ENCODE data around the gene NDUFS6. TPM values are rescaled to one million over a fixed set of nuclear protein-coding genes. Genes with fewer than 3 reads are reported as not detected.

Gene NDUFS6
- total RNA-seq, 1 donor from 2014 or later, result 35.1 TPM

- no peak for DNase-seq (ENCODE audit: extremely low spot score, unreplicated experiment)
- Mint-ChIP-seq H3K27me3 (ENCODE audit: unreplicated experiment) (peaks cover 32% of the 10 kb centered on the region), H3K9me3 (ENCODE audit: unreplicated experiment) (no peaks in the 10 kb centered on the region), H3K36me3 (ENCODE audit: unreplicated experiment) (no peaks in the 10 kb centered on the region), H3K27ac (ENCODE audit: unreplicated experiment) (no peak overlapping the region), H3K4me1 (ENCODE audit: unreplicated experiment) (no peaks in the 10 kb centered on the region), H3K4me3 (ENCODE audit: unreplicated experiment) (no peak overlapping the region)
- no peak for TF ChIP-seq CTCF (IDR thresholded peaks at IDR 0.05)
These were observed 33.7 kb downstream of the NDUFS6 start for GRCh38 chr5:1834721-1835429.

GRCh38 chr5:1835431-1835830, 34.2 kb downstream of the NDUFS6 start:
- DNase-seq (ENCODE audit: extremely low spot score, unreplicated experiment), result no peak
- H3K4me3 Mint-ChIP-seq (ENCODE audit: unreplicated experiment), result no peak overlapping the region
- TF ChIP-seq CTCF (IDR thresholded peaks at IDR 0.05), result no peak
- no peaks in the 10 kb centered on the region for H3K36me3 Mint-ChIP-seq (ENCODE audit: unreplicated experiment)
- no peaks in the 10 kb centered on the region for H3K9me3 Mint-ChIP-seq (ENCODE audit: unreplicated experiment)
- H3K27ac Mint-ChIP-seq (ENCODE audit: unreplicated experiment), result no peak overlapping the region
- H3K27me3 Mint-ChIP-seq (ENCODE audit: unreplicated experiment), result peaks cover 33% of the 10 kb centered on the region
- no peaks in the 10 kb centered on the region for H3K4me1 Mint-ChIP-seq (ENCODE audit: unreplicated experiment)

- no peak for DNase-seq (ENCODE audit: extremely low spot score, unreplicated experiment)
- H3K4me3 Mint-ChIP-seq (ENCODE audit: unreplicated experiment), result no peak overlapping the region
- no peaks in the 10 kb centered on the region for H3K9me3 Mint-ChIP-seq (ENCODE audit: unreplicated experiment)
- peaks cover under 1% of the 10 kb centered on the region for H3K4me1 Mint-ChIP-seq (ENCODE audit: unreplicated experiment)
- H3K27ac Mint-ChIP-seq (ENCODE audit: unreplicated experiment), result no peak overlapping the region
- no peaks in the 10 kb centered on the region for H3K36me3 Mint-ChIP-seq (ENCODE audit: unreplicated experiment)
- peaks cover 36% of the 10 kb centered on the region for H3K27me3 Mint-ChIP-seq (ENCODE audit: unreplicated experiment)
- no peak for TF ChIP-seq CTCF (IDR thresholded peaks at IDR 0.05)
These were observed 35.1 kb downstream of the NDUFS6 start for GRCh38 chr5:1836176-1836890.

GRCh38 chr5:1836891-1837880, 36.0 kb downstream of the NDUFS6 start:
- Mint-ChIP-seq H3K27ac (ENCODE audit: unreplicated experiment) (no peak overlapping the region), H3K4me3 (ENCODE audit: unreplicated experiment) (no peak overlapping the region), H3K4me1 (ENCODE audit: unreplicated experiment) (peaks cover 1% of the 10 kb centered on the region), H3K9me3 (ENCODE audit: unreplicated experiment) (no peaks in the 10 kb centered on the region), H3K36me3 (ENCODE audit: unreplicated experiment) (no peaks in the 10 kb centered on the region), H3K27me3 (ENCODE audit: unreplicated experiment) (peaks cover 43% of the 10 kb centered on the region)
- no peak for DNase-seq (ENCODE audit: extremely low spot score, unreplicated experiment)
- no peak for TF ChIP-seq CTCF (IDR thresholded peaks at IDR 0.05)
